ENCODE data around the gene CEP135.
A peak's percentile ranks its signal among the peaks of the same experiment; 100 is the strongest.

Gene CEP135, protein sequence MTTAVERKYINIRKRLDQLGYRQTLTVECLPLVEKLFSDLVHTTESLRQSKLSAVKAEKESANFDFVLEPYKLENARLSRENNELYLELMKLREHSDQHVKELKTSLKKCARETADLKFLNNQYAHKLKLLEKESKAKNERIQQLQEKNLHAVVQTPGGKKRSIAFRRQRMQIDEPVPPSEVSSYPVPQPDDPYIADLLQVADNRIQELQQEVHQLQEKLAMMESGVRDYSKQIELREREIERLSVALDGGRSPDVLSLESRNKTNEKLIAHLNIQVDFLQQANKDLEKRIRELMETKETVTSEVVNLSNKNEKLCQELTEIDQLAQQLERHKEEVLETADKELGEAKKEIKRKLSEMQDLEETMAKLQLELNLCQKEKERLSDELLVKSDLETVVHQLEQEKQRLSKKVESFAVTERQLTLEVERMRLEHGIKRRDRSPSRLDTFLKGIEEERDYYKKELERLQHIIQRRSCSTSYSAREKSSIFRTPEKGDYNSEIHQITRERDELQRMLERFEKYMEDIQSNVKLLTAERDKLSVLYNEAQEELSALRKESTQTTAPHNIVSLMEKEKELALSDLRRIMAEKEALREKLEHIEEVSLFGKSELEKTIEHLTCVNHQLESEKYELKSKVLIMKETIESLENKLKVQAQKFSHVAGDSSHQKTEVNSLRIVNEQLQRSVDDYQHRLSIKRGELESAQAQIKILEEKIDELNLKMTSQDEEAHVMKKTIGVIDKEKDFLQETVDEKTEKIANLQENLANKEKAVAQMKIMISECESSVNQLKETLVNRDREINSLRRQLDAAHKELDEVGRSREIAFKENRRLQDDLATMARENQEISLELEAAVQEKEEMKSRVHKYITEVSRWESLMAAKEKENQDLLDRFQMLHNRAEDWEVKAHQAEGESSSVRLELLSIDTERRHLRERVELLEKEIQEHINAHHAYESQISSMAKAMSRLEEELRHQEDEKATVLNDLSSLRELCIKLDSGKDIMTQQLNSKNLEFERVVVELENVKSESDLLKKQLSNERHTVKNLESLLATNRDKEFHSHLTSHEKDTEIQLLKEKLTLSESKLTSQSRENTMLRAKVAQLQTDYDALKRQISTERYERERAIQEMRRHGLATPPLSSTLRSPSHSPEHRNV

DNA sequence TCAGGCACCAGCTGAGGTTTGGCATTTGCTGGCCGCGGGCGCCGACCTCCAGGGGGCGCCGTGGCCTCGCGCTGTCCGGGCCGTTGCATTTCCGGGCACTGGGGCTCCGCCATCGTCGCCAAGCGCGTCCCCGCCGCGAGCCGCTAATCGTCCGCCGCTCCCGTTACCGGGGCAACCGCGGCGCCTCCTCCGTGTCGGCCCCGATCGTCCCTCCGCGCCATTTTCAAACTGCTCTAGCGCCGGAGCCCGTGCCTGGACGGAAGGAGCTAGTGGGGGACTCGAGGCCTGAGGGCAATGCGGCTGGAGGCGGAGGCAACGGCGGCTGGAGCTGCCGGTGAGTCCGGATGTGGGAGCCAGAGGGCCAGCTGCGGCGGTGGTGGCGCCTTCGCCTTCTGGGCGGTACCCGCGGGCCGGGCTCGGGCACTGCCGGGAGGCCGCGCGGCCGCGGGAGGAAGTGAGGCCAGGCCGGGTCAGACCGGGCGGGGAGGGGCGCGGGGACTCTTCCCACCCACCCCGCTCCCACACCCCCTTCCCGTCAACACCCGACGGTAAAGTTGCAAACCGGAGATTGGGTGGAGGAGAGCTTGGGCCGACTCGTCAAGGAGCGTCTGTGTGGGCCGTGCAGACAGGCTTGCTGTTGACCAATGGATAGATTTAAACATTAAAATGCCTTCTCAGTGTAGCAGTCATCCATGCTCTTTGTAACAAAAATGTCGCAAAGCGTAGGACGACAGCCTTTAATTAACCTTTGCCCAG, at the start of gene CEP135:
Gene CEP135, plus strand, starts transcription at position 220 of the 756 bp plus-strand sequence. CDS start 3,186 bp downstream, outside the sequence.
- Histone ChIP-seq H3K9ac (peak within 1 kb of the TSS; percentile 86), H4K20me1 (ENCODE audit: insufficient read depth) (no peaks in the 10 kb centered on the region), H3K79me2 (ENCODE audit: insufficient read depth, low read depth) (peaks cover 33% of the 10 kb centered on the region), H2AFZ (ENCODE audit: low read depth) (peak within 1 kb of the TSS; percentile 61), H3K4me3 (IDR thresholded peaks at IDR 0.05; ENCODE audit: insufficient read depth, low read depth, low read length) (peak within 1 kb of the TSS; percentile 81), H3K4me2 (peak within 1 kb of the TSS; percentile 99), H3K27me3 (ENCODE audit: insufficient read depth, low read depth) (no peaks in the 10 kb centered on the region), H3K4me1 (ENCODE audit: low read depth, poor library complexity, severe bottlenecking) (peaks cover 44% of the 10 kb centered on the region), H3K27ac (peak within 1 kb of the TSS; percentile 90), H3K36me3 (ENCODE audit: insufficient read depth) (no peaks in the 10 kb centered on the region)
- TF ChIP-seq, protein P1, sequence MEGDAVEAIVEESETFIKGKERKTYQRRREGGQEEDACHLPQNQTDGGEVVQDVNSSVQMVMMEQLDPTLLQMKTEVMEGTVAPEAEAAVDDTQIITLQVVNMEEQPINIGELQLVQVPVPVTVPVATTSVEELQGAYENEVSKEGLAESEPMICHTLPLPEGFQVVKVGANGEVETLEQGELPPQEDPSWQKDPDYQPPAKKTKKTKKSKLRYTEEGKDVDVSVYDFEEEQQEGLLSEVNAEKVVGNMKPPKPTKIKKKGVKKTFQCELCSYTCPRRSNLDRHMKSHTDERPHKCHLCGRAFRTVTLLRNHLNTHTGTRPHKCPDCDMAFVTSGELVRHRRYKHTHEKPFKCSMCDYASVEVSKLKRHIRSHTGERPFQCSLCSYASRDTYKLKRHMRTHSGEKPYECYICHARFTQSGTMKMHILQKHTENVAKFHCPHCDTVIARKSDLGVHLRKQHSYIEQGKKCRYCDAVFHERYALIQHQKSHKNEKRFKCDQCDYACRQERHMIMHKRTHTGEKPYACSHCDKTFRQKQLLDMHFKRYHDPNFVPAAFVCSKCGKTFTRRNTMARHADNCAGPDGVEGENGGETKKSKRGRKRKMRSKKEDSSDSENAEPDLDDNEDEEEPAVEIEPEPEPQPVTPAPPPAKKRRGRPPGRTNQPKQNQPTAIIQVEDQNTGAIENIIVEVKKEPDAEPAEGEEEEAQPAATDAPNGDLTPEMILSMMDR (conservative IDR thresholded peaks at IDR 0.05; ENCODE audit: low read depth, low read length): peak; percentile 64

DNA sequence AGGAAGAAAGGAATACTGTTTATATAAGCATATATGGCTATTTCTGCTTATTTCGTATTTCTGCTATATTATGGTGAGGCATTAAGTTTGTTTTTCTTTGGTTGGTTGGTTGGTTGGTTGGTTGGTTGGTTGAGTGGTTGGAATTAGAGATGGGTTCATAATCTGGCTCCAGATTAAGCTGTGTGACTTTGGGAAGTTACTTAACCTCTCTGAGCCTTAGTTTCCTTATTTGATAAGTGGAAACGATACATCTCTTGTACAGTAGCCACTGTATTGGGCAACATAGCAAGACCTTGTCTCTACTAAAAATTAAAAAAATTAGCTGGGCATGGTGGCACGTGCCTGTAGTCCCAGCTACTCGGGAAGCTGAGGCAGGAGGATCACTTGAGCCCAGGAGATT, 46.1 kb upstream of the CEP135 start:
- no peaks in the 10 kb centered on the region for H4K20me1 ChIP-seq (ENCODE audit: insufficient read depth)
- no peaks in the 10 kb centered on the region for H3K36me3 ChIP-seq (ENCODE audit: insufficient read depth)
- no peak overlapping the region for H2AFZ ChIP-seq (ENCODE audit: low read depth)
- H3K4me1 ChIP-seq (ENCODE audit: low read depth, poor library complexity, severe bottlenecking): peaks cover 9% of the 10 kb centered on the region
- no peak overlapping the region for H3K4me2 ChIP-seq
- no peak overlapping the region for H3K9ac ChIP-seq
- H3K4me3 ChIP-seq (IDR thresholded peaks at IDR 0.05; ENCODE audit: insufficient read depth, low read depth, low read length): no peak overlapping the region
- TF ChIP-seq, protein P1 (conservative IDR thresholded peaks at IDR 0.05; ENCODE audit: low read depth, low read length): no peak
- no peak overlapping the region for H3K27ac ChIP-seq
- no peaks in the 10 kb centered on the region for H3K79me2 ChIP-seq (ENCODE audit: insufficient read depth, low read depth)
- no peaks in the 10 kb centered on the region for H3K27me3 ChIP-seq (ENCODE audit: insufficient read depth, low read depth)

DNA sequence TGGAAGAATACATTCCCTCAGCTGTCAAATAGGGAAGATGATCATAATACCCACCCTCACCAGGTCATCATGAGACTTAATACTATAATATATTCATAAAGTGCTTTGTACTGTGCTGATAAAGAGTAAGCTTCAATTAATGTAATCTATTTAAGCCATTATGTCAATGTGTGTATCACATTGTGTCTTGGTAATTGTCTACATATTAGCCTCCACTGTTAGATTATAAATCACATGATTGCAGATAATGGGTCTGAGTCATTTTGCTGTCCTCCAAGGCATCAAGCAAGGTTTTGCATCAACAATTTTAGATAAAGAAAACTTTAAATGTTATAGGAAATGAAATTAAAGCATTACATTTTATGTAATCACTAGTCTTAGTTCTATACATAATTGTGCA, 45.2 kb upstream of the CEP135 start:
- Histone ChIP-seq H3K9ac (no peak overlapping the region), H3K79me2 (ENCODE audit: insufficient read depth, low read depth) (no peaks in the 10 kb centered on the region), H3K36me3 (ENCODE audit: insufficient read depth) (no peaks in the 10 kb centered on the region), H4K20me1 (ENCODE audit: insufficient read depth) (no peaks in the 10 kb centered on the region), H3K4me2 (no peak overlapping the region), H3K4me3 (IDR thresholded peaks at IDR 0.05; ENCODE audit: insufficient read depth, low read depth, low read length) (no peak overlapping the region), H3K4me1 (ENCODE audit: low read depth, poor library complexity, severe bottlenecking) (peaks cover 9% of the 10 kb centered on the region), H3K27ac (no peak overlapping the region), H2AFZ (ENCODE audit: low read depth) (no peak overlapping the region), H3K27me3 (ENCODE audit: insufficient read depth, low read depth) (no peaks in the 10 kb centered on the region)
- TF ChIP-seq, protein P1 (conservative IDR thresholded peaks at IDR 0.05; ENCODE audit: low read depth, low read length): no peak

DNA sequence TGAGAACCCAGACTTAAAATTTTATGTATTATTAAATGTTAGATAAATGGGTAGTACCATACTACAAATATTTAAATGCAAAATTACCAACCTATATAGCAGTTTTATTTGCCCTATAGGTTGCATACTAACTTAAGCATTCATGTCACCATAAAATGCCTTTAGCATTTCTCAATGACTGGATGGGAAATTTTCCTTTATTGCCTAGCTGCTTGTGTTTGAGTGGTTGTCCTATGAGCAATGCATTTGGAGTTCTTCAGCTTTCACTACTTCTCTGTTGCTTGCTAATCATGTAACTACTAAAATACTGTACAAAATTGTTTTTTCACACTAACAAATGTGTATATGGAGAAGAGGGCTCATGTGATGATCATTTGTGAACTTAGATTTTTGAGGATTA, 44.2 kb upstream of the CEP135 start:
- TF ChIP-seq, protein P1 (conservative IDR thresholded peaks at IDR 0.05; ENCODE audit: low read depth, low read length): no peak
- Histone ChIP-seq H4K20me1 (ENCODE audit: insufficient read depth) (no peaks in the 10 kb centered on the region), H3K79me2 (ENCODE audit: insufficient read depth, low read depth) (no peaks in the 10 kb centered on the region), H3K4me1 (ENCODE audit: low read depth, poor library complexity, severe bottlenecking) (peaks cover 9% of the 10 kb centered on the region), H3K4me2 (no peak overlapping the region), H3K27me3 (ENCODE audit: insufficient read depth, low read depth) (no peaks in the 10 kb centered on the region), H3K27ac (no peak overlapping the region), H3K9ac (no peak overlapping the region), H3K4me3 (IDR thresholded peaks at IDR 0.05; ENCODE audit: insufficient read depth, low read depth, low read length) (no peak overlapping the region), H2AFZ (ENCODE audit: low read depth) (no peak overlapping the region), H3K36me3 (ENCODE audit: insufficient read depth) (no peaks in the 10 kb centered on the region)
